HG02610 (cell line): ENCODE results near the gene AQP3.
"Not testable (repeated sequence)": the region's sequence is repeated elsewhere in the genome, so short reads cannot be mapped to it uniquely, and the experiment has no call there.

Experiments used
- ATAC-seq: cut with Tn5 transposase; IDR thresholded peaks from one replicate; pipeline ENCODE4 v1.9.1; 2021; ENCODE audit warnings: mild to moderate bottlenecking, moderate library complexity; ENCODE audit not compliant: unreplicated experiment

Gene AQP3

GRCh38 chr9:33465596-33466564, 18.5 kb upstream of the AQP3 start:
- ATAC-seq: no peak

GRCh38 chr9:33465096-33465495, 17.7 kb upstream of the AQP3 start:
- ATAC-seq: no peak

- no peak for ATAC-seq
Measured at GRCh38 chr9:33464045-33464636, 16.7 kb upstream of the AQP3 start.

GRCh38 chr9:33463151-33463550, 15.8 kb upstream of the AQP3 start:
- no peak for ATAC-seq

GRCh38 chr9:33461492-33461891, 14.1 kb upstream of the AQP3 start:
- no peak for ATAC-seq

- ATAC-seq: no peak
Measured at GRCh38 chr9:33460854-33461253, 13.5 kb upstream of the AQP3 start.

GRCh38 chr9:33459115-33459514, 11.7 kb upstream of the AQP3 start:
- ATAC-seq: no peak

- ATAC-seq: no peak
Measured at GRCh38 chr9:33458444-33458843, 11.1 kb upstream of the AQP3 start.

- ATAC-seq: no peak
Measured at GRCh38 chr9:33455945-33456344, 8.6 kb upstream of the AQP3 start.

- not testable (repeated sequence) for ATAC-seq
Measured at GRCh38 chr9:33455456-33455855, 8.1 kb upstream of the AQP3 start.

GRCh38 chr9:33454661-33455026, 7.3 kb upstream of the AQP3 start:
- not testable (repeated sequence) for ATAC-seq

GRCh38 chr9:33453999-33454660, 6.7 kb upstream of the AQP3 start:
- ATAC-seq: no peak

GRCh38 chr9:33453286-33453860, 6.0 kb upstream of the AQP3 start:
- ATAC-seq: no peak

GRCh38 chr9:33452828-33453271, 5.5 kb upstream of the AQP3 start:
- no peak for ATAC-seq

GRCh38 chr9:33450621-33451146, 3.3 kb upstream of the AQP3 start:
- no peak for ATAC-seq

- no peak for ATAC-seq
Measured at GRCh38 chr9:33449715-33450114, 2.3 kb upstream of the AQP3 start.

GRCh38 chr9:33447799-33448553, 583 bp upstream of the AQP3 start:
- ATAC-seq: no peak

GRCh38 chr9:33446240-33446945, 1.0 kb downstream of the AQP3 start:
- peak; percentile 92 for ATAC-seq

- ATAC-seq: no peak
Measured at GRCh38 chr9:33445389-33446239, 1.8 kb downstream of the AQP3 start.
